ENCODE measurements around the gene GABRG3.

GRCh38 chr15:27241943-27242342 is 271.0 kb downstream of the GABRG3 start:
- TF ChIP-seq ZNF274 (IDR thresholded peaks at IDR 0.05; ENCODE audit: low read depth, low read length) (no peak), YY1 (IDR thresholded peaks at IDR 0.05; ENCODE audit: insufficient read depth, insufficient read length) (no peak), SUZ12 (IDR thresholded peaks at IDR 0.05; ENCODE audit: extremely low read depth, insufficient read depth, insufficient read length) (no peak)
